H1 (cell line): ENCODE results near the gene GPC6. TPM values are rescaled to one million over a fixed set of nuclear protein-coding genes. Genes with fewer than 3 reads are reported as not detected.

ENCODE experiments used
- CTCF ChIA-PET: fragments of 300-600 bp; sonication (Branson Sonifier 250); formaldehyde crosslinking; loops from one replicate; lab custom pipeline; 2021; ENCODE audit not compliant: partially characterized antibody; lab: Charles Lee
- POLR2A ChIA-PET: fragments of 300-600 bp; sonication (Branson Sonifier 250); formaldehyde crosslinking; loops from one replicate; lab custom pipeline; 2021; ENCODE audit warnings: inconsistent platforms; ENCODE audit not compliant: partially characterized antibody; lab: Charles Lee
- DNase-seq, 2 experiments: peaks; one replicate each; pipeline versions ENCODE4 v3.0.0 to v3.0.0-alpha.2; 2010 to 2022; ENCODE audit warnings: low spot score in 2 of 2, low read depth in 1 of 2, mixed read lengths in 1 of 2
- FAIRE-seq: peaks from 2 replicates; lab custom pipeline; 2011; peaks lifted over from hg19 to GRCh38; lab: Jason Lieb, UNC
- H2AFZ ChIP-seq: 2 replicates; pipeline ENCODE4 v1.8.1; 2012; ENCODE audit warnings: low read length, inconsistent platforms
- H2AK5ac ChIP-seq: 2 replicates; pipeline ENCODE4 v1.6.1; 2013; ENCODE audit warnings: low read depth, low read length
- H2BK120ac ChIP-seq: replicated peaks from 2 replicates; pipeline ENCODE3; 2013; ENCODE audit warnings: low read depth, low read length, inconsistent platforms
- H2BK12ac ChIP-seq: 2 replicates; pipeline ENCODE4 v1.6.1; 2013; ENCODE audit warnings: low read depth, low read length
- H2BK15ac ChIP-seq: 2 replicates; pipeline ENCODE4 v1.6.1; 2013; ENCODE audit warnings: low read length
- H2BK20ac ChIP-seq: 2 replicates; pipeline ENCODE4 v1.6.1; 2013; ENCODE audit warnings: low read length
- H2BK5ac ChIP-seq: 2 replicates; pipeline ENCODE4 v1.6.1; 2013; ENCODE audit warnings: low read depth, low read length
- H3K14ac ChIP-seq: 2 replicates; pipeline ENCODE4 v1.6.1; 2013; ENCODE audit warnings: inconsistent platforms; ENCODE audit not compliant: insufficient read length
- H3K18ac ChIP-seq: 2 replicates; pipeline ENCODE4 v1.6.1; 2013; ENCODE audit warnings: low read length; ENCODE audit errors: extremely low read depth
- H3K23ac ChIP-seq: 2 replicates; pipeline ENCODE4 v1.6.1; 2013; ENCODE audit warnings: inconsistent platforms; ENCODE audit not compliant: insufficient read length
- H3K23me2 ChIP-seq: 2 replicates; pipeline ENCODE4 v1.6.1; 2013; ENCODE audit warnings: low read depth, low read length
- H3K27ac ChIP-seq: 2 replicates; pipeline ENCODE4 v1.6.1; 2011; ENCODE audit warnings: low read depth, low read length, inconsistent platforms
- H3K27me3 ChIP-seq, 4 experiments: replicated peaks in 1 of 4; 1 replicate in 1 of 4; 2 replicates in 3 of 4; pipeline versions ENCODE4 v1.6.1 to v1.8.1; 2011 to 2013; ENCODE audit warnings: low read length in 3 of 4, mild to moderate bottlenecking in 3 of 4, inconsistent platforms in 2 of 4, mixed read lengths in 2 of 4, moderate library complexity in 1 of 4; ENCODE audit not compliant: control insufficient read depth in 3 of 4, insufficient read depth in 3 of 4; ENCODE audit errors: extremely low read depth in 1 of 4
- H3K36me3 ChIP-seq, 4 experiments: 2 replicates each; pipeline versions ENCODE4 v1.6.1 to v1.8.1; 2011 to 2013; ENCODE audit warnings: mild to moderate bottlenecking in 4 of 4, low read length in 3 of 4, moderate library complexity in 2 of 4, control low read depth in 1 of 4, inconsistent platforms in 1 of 4; ENCODE audit not compliant: insufficient read depth in 4 of 4, control insufficient read depth in 2 of 4
- H3K4ac ChIP-seq: replicated peaks from 2 replicates; pipeline ENCODE3; 2013; ENCODE audit warnings: low read length, low read depth, mixed read lengths, inconsistent platforms; ENCODE audit not compliant: insufficient read length
- H3K4me1 ChIP-seq, 4 experiments: replicated peaks in 1 of 4; 1 replicate in 1 of 4; 2 replicates in 3 of 4; pipeline versions ENCODE4 v1.6.1 to v1.8.1; 2011 to 2013; ENCODE audit warnings: low read length in 3 of 4, inconsistent platforms in 2 of 4, mixed read lengths in 1 of 4; ENCODE audit not compliant: insufficient read depth in 4 of 4, control insufficient read depth in 3 of 4
- H3K4me2 ChIP-seq, 2 experiments: 2 replicates each; pipeline versions ENCODE4 v1.6.1 to v1.8.1; 2011 to 2013; ENCODE audit warnings: low read depth in 2 of 2, low read length in 2 of 2, control low read depth in 1 of 2, inconsistent platforms in 1 of 2, mild to moderate bottlenecking in 1 of 2; ENCODE audit not compliant: insufficient read depth in 1 of 2
- H3K4me3 ChIP-seq, 4 experiments: fragments of 200-600, 300-600 bp in 1 of 4; sonication (generic), shearing (Covaris generic), sonication (Bioruptor Twin) in 1 of 4; 2 replicates each; pipeline versions ENCODE4 v1.5.1 to v1.8.1; 2011 to 2016; ENCODE audit warnings: low read length in 4 of 4, low read depth in 3 of 4, control low read depth in 2 of 4, inconsistent platforms in 2 of 4, mild to moderate bottlenecking in 2 of 4, mixed read lengths in 1 of 4, moderate library complexity in 1 of 4; ENCODE audit not compliant: insufficient read depth in 2 of 4; ENCODE audit errors: extremely low read depth in 1 of 4
- H3K56ac ChIP-seq: replicated peaks from 2 replicates; pipeline ENCODE3; 2013; ENCODE audit warnings: low read depth, mild to moderate bottlenecking, mixed read lengths, low read length, inconsistent platforms; ENCODE audit not compliant: insufficient read length
- H3K79me1 ChIP-seq: 2 replicates; pipeline ENCODE4 v1.6.1; 2013; ENCODE audit warnings: low read depth, low read length, control low read depth
- H3K79me2 ChIP-seq, 2 experiments: 2 replicates each; pipeline versions ENCODE4 v1.6.1 to v1.8.1; 2012 to 2013; ENCODE audit warnings: low read length in 2 of 2, mild to moderate bottlenecking in 2 of 2, inconsistent platforms in 1 of 2; ENCODE audit not compliant: insufficient read depth in 2 of 2, control insufficient read depth in 1 of 2
- H3K9ac ChIP-seq, 4 experiments: replicated peaks in 1 of 4; 1 replicate in 1 of 4; 2 replicates in 3 of 4; pipeline versions ENCODE4 v1.6.1 to v1.8.1; 2011 to 2013; ENCODE audit warnings: low read depth in 3 of 4, low read length in 3 of 4, control low read depth in 2 of 4, mild to moderate bottlenecking in 2 of 4, moderate library complexity in 2 of 4, inconsistent platforms in 1 of 4; ENCODE audit errors: extremely low read depth in 1 of 4
- H3K9me3 ChIP-seq, 2 experiments: 2 replicates each; pipeline versions ENCODE4 v1.6.1 to v1.8.1; 2012 to 2013; ENCODE audit warnings: mild to moderate bottlenecking in 2 of 2, moderate library complexity in 2 of 2, control low read depth in 1 of 2, inconsistent platforms in 1 of 2, low read depth in 1 of 2, low read length in 1 of 2, mixed read lengths in 1 of 2; ENCODE audit not compliant: insufficient read depth in 2 of 2
- H4K20me1 ChIP-seq, 2 experiments: replicated peaks in 1 of 2; 2 replicates each; pipeline versions ENCODE3 to v1.8.1; 2011 to 2013; ENCODE audit warnings: inconsistent platforms in 2 of 2, low read length in 2 of 2, mild to moderate bottlenecking in 1 of 2; ENCODE audit not compliant: insufficient read depth in 2 of 2, control insufficient read depth in 1 of 2
- H4K5ac ChIP-seq: 2 replicates; pipeline ENCODE4 v1.6.1; 2013; ENCODE audit warnings: low read length, low read depth, mixed read lengths, inconsistent platforms; ENCODE audit not compliant: insufficient read length
- H4K8ac ChIP-seq: 2 replicates; pipeline ENCODE4 v1.8.0; 2013; ENCODE audit warnings: mild to moderate bottlenecking, moderate library complexity, low read length, inconsistent platforms; ENCODE audit not compliant: insufficient read depth; ENCODE audit errors: extremely low read depth
- H4K91ac ChIP-seq: replicated peaks from 2 replicates; pipeline ENCODE3; 2013; ENCODE audit warnings: low read length, mixed read lengths, inconsistent platforms; ENCODE audit not compliant: insufficient read length
- ATF3 ChIP-seq: IDR thresholded peaks from 2 replicates; pipeline ENCODE4 v1.6.1; 2011; ENCODE audit warnings: low read depth, mild to moderate bottlenecking, low read length; ENCODE audit not compliant: insufficient read depth
- EP300 ChIP-seq, 2 experiments: IDR thresholded peaks; 1 replicate in 1 of 2; 2 replicates in 1 of 2; pipeline ENCODE4 v1.6.1; 2011 to 2012; ENCODE audit warnings: low read depth in 2 of 2, low read length in 2 of 2, mild to moderate bottlenecking in 2 of 2, borderline replicate concordance in 1 of 2, inconsistent platforms in 1 of 2, moderate library complexity in 1 of 2
- GABPA ChIP-seq: IDR thresholded peaks from 2 replicates; pipeline ENCODE4 v1.6.1; 2011; ENCODE audit warnings: mild to moderate bottlenecking, low read length, moderate library complexity, borderline replicate concordance; ENCODE audit not compliant: insufficient read depth
- JUND ChIP-seq: IDR thresholded peaks from 2 replicates; pipeline ENCODE4 v1.6.1; 2011; ENCODE audit warnings: mild to moderate bottlenecking, improper control_type of control experiment, low read length
- KDM4A ChIP-seq: IDR thresholded peaks from one replicate; pipeline ENCODE4 v1.7.1; 2012; ENCODE audit warnings: low read depth, mild to moderate bottlenecking, moderate library complexity, low read length, inconsistent platforms; ENCODE audit not compliant: severe bottlenecking
- POLR2AphosphoS5 ChIP-seq: IDR thresholded peaks from 2 replicates; pipeline ENCODE4 v1.6.1; 2011; ENCODE audit warnings: low read depth, low read length
- TAF1 ChIP-seq: IDR thresholded peaks from 2 replicates; pipeline ENCODE4 v1.6.1; 2011; ENCODE audit warnings: mild to moderate bottlenecking, low read depth, low read length
- WGBS, 2 experiments: shearing (Covaris generic) in 1 of 2; methylation state at CpG; one replicate each; pipeline versions ENCODE4 v1.1.6 to v1.1.7; 2013 to 2015; ENCODE audit warnings: low lambda C conversion rate in 2 of 2, mixed read lengths in 2 of 2, inconsistent platforms in 1 of 2, low coverage in 1 of 2, missing lambda C conversion rate in 1 of 2; ENCODE audit not compliant: insufficient replicate concordance in 2 of 2, insufficient coverage in 1 of 2, insufficient read length in 1 of 2; ENCODE audit errors: extremely low coverage in 1 of 2, missing lambda C conversion rate in 1 of 2; 5-methylcytosine and 5-hydroxymethylcytosine counted together
- polyA plus RNA-seq, 7 experiments: library from polyadenylated mRNA; depleted of rRNA in 3 of 7; stranded (reverse) in 5 of 7; unstranded in 2 of 7; fragments of >200 nt in 5 of 7; fragments of 200-250 nt in 2 of 7; gene quantifications; 1 replicate in 5 of 7; 2 replicates in 1 of 7; 4 replicates in 1 of 7; pipeline versions ENCODE4 v1.2.1 to v1.2.3, GENCODE V29; 2011 to 2013; ENCODE audit warnings: missing spikeins in 2 of 7, mixed read lengths in 2 of 7
- total RNA-seq: library from RNA; stranded (reverse); fragmentation: NEBNext Ultra II Directional; extraction: Animal tissue kit (Norgen Biotek cat#: 25700); gene quantifications from 2 replicates; pipeline ENCODE4 v1.2.1, GENCODE V29; 2021
- TF ChIP-seq, protein P1 (sequence below), 3 experiments: IDR thresholded peaks; 1 replicate in 2 of 3; 2 replicates in 1 of 3; pipeline versions ENCODE4 v1.5.1 to v1.6.1; 2011; ENCODE audit warnings: low read length in 3 of 3, mild to moderate bottlenecking in 3 of 3, inconsistent platforms in 2 of 3, low read depth in 1 of 3, moderate library complexity in 1 of 3; ENCODE audit not compliant: insufficient read depth in 1 of 3; ENCODE audit errors: control extremely low read depth in 1 of 3

GPC6 gene
- total and polyA plus RNA-seq, 2 of the 8 experiments (the other 6 are each of a cell fraction or from before 2014, with no cell fraction given), result 5.4 to 12.0 TPM

DNA sequence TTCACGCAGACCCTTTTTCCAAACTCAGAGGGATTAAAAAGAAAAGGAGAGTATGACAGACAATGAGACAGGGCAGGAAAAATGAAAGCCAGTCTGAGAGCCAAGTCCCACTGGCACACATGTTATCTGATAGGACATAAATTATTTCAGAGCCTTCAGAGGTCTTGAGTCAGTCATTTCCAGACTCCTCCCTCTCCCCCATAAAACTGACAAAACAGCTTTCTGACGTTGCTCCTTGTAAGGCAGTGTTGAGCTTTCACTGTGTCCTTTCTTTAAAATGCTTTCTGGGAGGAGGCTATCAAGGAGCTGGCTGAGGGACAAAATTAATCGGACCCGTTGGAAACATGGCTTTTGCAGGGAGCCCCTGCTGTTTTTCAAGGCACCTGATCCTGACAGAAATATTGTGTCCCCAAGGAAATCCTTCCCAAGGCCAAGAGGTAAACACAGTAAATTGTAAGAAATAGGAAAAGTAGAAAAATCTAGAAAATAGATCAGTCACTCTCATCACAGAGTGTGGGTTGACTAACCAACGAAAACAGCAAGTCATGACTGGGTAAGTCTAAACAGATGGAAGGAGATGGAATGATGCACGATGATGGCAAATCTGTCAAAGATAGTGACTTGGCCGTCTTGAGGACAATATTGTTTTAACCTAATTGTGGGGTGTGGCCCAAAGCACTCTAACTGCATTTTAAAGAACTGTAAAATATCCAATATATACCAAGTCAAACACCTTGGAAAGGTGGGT is 1163.2 kb downstream of the GPC6 start:
- Histone ChIP-seq H4K5ac (no peak overlapping the region), H3K9me3 (no peaks in the 10 kb centered on the region; a peak in 1 of 4 replicates), H3K4me1 (peaks cover 0 to 4% (median 1%) of the 10 kb centered on the region in 4 experiments; a peak in 3 of 7 replicates), H3K4me2 (no peak overlapping the region), H3K36me3 (no peaks in the 10 kb centered on the region), H2BK15ac (no peak overlapping the region), H3K14ac (no peak overlapping the region), H3K27me3 (no peaks in the 10 kb centered on the region), H4K20me1 (no peaks in the 10 kb centered on the region), H3K79me1 (no peaks in the 10 kb centered on the region), H3K4me3 (no peak overlapping the region), H3K27ac (no peak overlapping the region), H2AK5ac (no peak overlapping the region), H3K79me2 (no peaks in the 10 kb centered on the region), H4K8ac (no peak overlapping the region), H2BK5ac (no peak overlapping the region), H2BK12ac (no peak overlapping the region), H2AFZ (no peak overlapping the region), H3K56ac (no peak overlapping the region), H3K23ac (no peak overlapping the region), H3K4ac (no peak overlapping the region), H3K23me2 (no peaks in the 10 kb centered on the region), H3K18ac (no peak overlapping the region), H2BK20ac (no peak overlapping the region), H2BK120ac (no peak overlapping the region), H4K91ac (no peak overlapping the region), H3K9ac (no peak overlapping the region)
- ChIA-PET CTCF (interaction anchor here (0.8 to 2.0 kb wide), 3 partner anchors 11 to 26 kb away, joined by 3 to 8 read pairs (median 4); no protein-coding TSS in a partner anchor), POLR2A (interaction anchor here (1.2 kb wide), 1 partner anchor 10 kb away, joined by 3 read pairs; no protein-coding TSS in a partner anchor)
- FAIRE-seq (no peak), DNase-seq (no peak)
- 82% methylated on average over 7 of the region's 7 CpGs; no CpG with 5 or more reads in 1 of the 2 experiments for WGBS, 2 experiments
- TF ChIP-seq EP300 (IDR thresholded peaks at IDR 0.05; ENCODE audit: borderline replicate concordance in 1 of 2, low read depth in 2 of 2, low read length in 2 of 2), result no peak
- TF ChIP-seq GABPA, result no peak
- no peak for TF ChIP-seq POLR2AphosphoS5
- TF ChIP-seq TAF1, result no peak
- TF ChIP-seq, protein P1, sequence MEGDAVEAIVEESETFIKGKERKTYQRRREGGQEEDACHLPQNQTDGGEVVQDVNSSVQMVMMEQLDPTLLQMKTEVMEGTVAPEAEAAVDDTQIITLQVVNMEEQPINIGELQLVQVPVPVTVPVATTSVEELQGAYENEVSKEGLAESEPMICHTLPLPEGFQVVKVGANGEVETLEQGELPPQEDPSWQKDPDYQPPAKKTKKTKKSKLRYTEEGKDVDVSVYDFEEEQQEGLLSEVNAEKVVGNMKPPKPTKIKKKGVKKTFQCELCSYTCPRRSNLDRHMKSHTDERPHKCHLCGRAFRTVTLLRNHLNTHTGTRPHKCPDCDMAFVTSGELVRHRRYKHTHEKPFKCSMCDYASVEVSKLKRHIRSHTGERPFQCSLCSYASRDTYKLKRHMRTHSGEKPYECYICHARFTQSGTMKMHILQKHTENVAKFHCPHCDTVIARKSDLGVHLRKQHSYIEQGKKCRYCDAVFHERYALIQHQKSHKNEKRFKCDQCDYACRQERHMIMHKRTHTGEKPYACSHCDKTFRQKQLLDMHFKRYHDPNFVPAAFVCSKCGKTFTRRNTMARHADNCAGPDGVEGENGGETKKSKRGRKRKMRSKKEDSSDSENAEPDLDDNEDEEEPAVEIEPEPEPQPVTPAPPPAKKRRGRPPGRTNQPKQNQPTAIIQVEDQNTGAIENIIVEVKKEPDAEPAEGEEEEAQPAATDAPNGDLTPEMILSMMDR (IDR thresholded peaks at IDR 0.05; ENCODE audit: control extremely low read depth in 1 of 3, insufficient read depth in 1 of 3, low read depth in 1 of 3, low read length in 3 of 3), result no peak
- no peak for TF ChIP-seq KDM4A
- TF ChIP-seq JUND, result no peak
- TF ChIP-seq ATF3, result no peak
